PC-3 (cell line): Measurements from ENCODE around the gene OR5H1.

Source experiments
- CTCF ChIP-seq: fragments of 300-600 bp; sonication (generic); conservative IDR thresholded peaks from 2 replicates; pipeline ENCODE4 v1.5.1; 2017; ENCODE audit warnings: antibody characterized with exemption, low read depth, mild to moderate bottlenecking, low read length
- EZH2 ChIP-seq: fragments of 300-600 bp; sonication (generic); IDR thresholded peaks from one replicate; pipeline ENCODE4 v1.6.1; 2017; ENCODE audit warnings: antibody characterized with exemption, mild to moderate bottlenecking, low read length; ENCODE audit not compliant: unreplicated experiment
- EZH2phosphoT487 ChIP-seq: fragments of 300-600 bp; sonication (generic); IDR thresholded peaks from 2 replicates; pipeline ENCODE4 v1.6.1; 2018; ENCODE audit warnings: mild to moderate bottlenecking, antibody characterized with exemption, low read length, borderline replicate concordance

- TF ChIP-seq EZH2phosphoT487 = no peak
- TF ChIP-seq CTCF = no peak
- no peak for TF ChIP-seq EZH2
Observed at GRCh38 chr3:98115717-98116116, 14.8 kb upstream of the OR5H1 start.
